Thoracic aorta (tissue), 2 donors: Measurements from ENCODE around the gene FPGS. TPM values are rescaled to one million over a fixed set of nuclear protein-coding genes. Genes with fewer than 3 reads are reported as not detected.
A peak's percentile ranks its signal among the peaks of the same experiment; 100 is the strongest.

Experiments
- ATAC-seq: fragments of 150-250 bp; one replicate; pipeline ENCODE4 v1.8.0; 2017; ENCODE audit warnings: low read depth; ENCODE audit not compliant: insufficient number of reproducible peaks, low FRiP score
- DNase-seq: peaks from one replicate; pipeline ENCODE4 v3.0.0-alpha.2; 2020; ENCODE audit warnings: low spot score
- H3K27ac ChIP-seq, 2 donors: fragments of 200-600 bp; sonication (generic); 1 replicate in 1 of 2; 2 replicates in 1 of 2; pipeline ENCODE4 v1.5.1; 2016; ENCODE audit warnings: mild to moderate bottlenecking in 2 of 2, moderate library complexity in 2 of 2
- H3K27me3 ChIP-seq: fragments of 200-600 bp; sonication (generic); replicated peaks from 2 replicates; pipeline ENCODE4 v1.6.0; 2016; ENCODE audit warnings: mild to moderate bottlenecking; ENCODE audit not compliant: insufficient read depth
- H3K36me3 ChIP-seq: fragments of 200-600 bp; sonication (generic); one replicate; pipeline ENCODE4 v1.5.1; 2016
- H3K4me1 ChIP-seq, 2 donors: fragments of 200-600 bp; sonication (generic); 1 replicate in 1 of 2; 2 replicates in 1 of 2; pipeline versions ENCODE4 v1.5.1 to v1.6.0; 2016; ENCODE audit warnings: low read depth in 2 of 2, mild to moderate bottlenecking in 1 of 2; ENCODE audit not compliant: control insufficient read depth in 1 of 2
- H3K4me3 ChIP-seq: fragments of 200-600 bp; sonication (generic); 2 replicates; pipeline ENCODE4 v1.5.1; 2016; ENCODE audit warnings: mild to moderate bottlenecking
- H3K9me3 ChIP-seq: fragments of 200-600 bp; sonication (generic); 2 replicates; pipeline ENCODE4 v1.5.1; 2016
- CTCF ChIP-seq: fragments of 200-600 bp; sonication (generic); IDR thresholded peaks from one replicate; pipeline ENCODE4 v1.5.1; 2019; ENCODE audit warnings: antibody characterized with exemption
- total RNA-seq, 2 donors: library from RNA; depleted of rRNA; stranded (reverse); fragments of >200 nt; gene quantifications; one replicate each; pipeline versions ENCODE4 v1.1.0 to v1.2.3, GENCODE V29; 2016

Gene FPGS
- total RNA-seq, 2 donors from 2014 or later: 119 to 136 TPM

- no peaks in the 10 kb centered on the region for H3K9me3 ChIP-seq
- no peaks in the 10 kb centered on the region for H3K36me3 ChIP-seq
- H3K4me3 ChIP-seq: peak overlapping the region; percentile 18
- H3K27ac ChIP-seq: no peak overlapping the region
- no peaks in the 10 kb centered on the region for H3K27me3 ChIP-seq
- TF ChIP-seq CTCF: no peak
- ATAC-seq (no peak), DNase-seq (no peak)
- H3K4me1 ChIP-seq: no peaks in the 10 kb centered on the region
Measured at GRCh38 chr9:127776195-127776923, 26.3 kb upstream of the FPGS start.

GRCh38 chr9:127776924-127777289 lies 25.8 kb upstream of the FPGS start:
- Histone ChIP-seq H3K4me1 (no peaks in the 10 kb centered on the region), H3K27me3 (no peaks in the 10 kb centered on the region), H3K9me3 (no peaks in the 10 kb centered on the region), H3K27ac (no peak overlapping the region), H3K36me3 (no peaks in the 10 kb centered on the region), H3K4me3 (peak overlapping the region; percentile 18)
- ATAC-seq (no peak), DNase-seq (no peak)
- TF ChIP-seq CTCF: no peak

- peak overlapping the region; percentile 45 for H3K4me3 ChIP-seq
- H3K4me1 ChIP-seq: no peaks in the 10 kb centered on the region
- DNase-seq: no peak
- TF ChIP-seq CTCF: no peak
- no peaks in the 10 kb centered on the region for H3K36me3 ChIP-seq
- ATAC-seq: no peak
- H3K27me3 ChIP-seq: no peaks in the 10 kb centered on the region
- H3K9me3 ChIP-seq: no peaks in the 10 kb centered on the region
- no peak overlapping the region for H3K27ac ChIP-seq
Measured at GRCh38 chr9:127777368-127777980, 25.2 kb upstream of the FPGS start.

- H3K27me3 ChIP-seq: no peaks in the 10 kb centered on the region
- no peak for DNase-seq
- ATAC-seq: no peak
- no peaks in the 10 kb centered on the region for H3K9me3 ChIP-seq
- H3K4me3 ChIP-seq: peak within 1 kb of the TSS; percentile 45
- H3K27ac ChIP-seq: peak within 1 kb of the TSS in 1 of 2 donors; percentile 20
- no peaks in the 10 kb centered on the region for H3K36me3 ChIP-seq
- no peak for TF ChIP-seq CTCF
- H3K4me1 ChIP-seq: no peaks in the 10 kb centered on the region
Measured at GRCh38 chr9:127778280-127779135, 24.2 kb upstream of the FPGS start, which contains the start of gene SH2D3C. SH2D3C (minus strand) TSS chr9:127778666; CDS start chr9:127778627, 39 bp downstream.
